ENCODE data around the gene UTP14C.
"Not testable (repeated sequence)": the region's sequence is repeated elsewhere in the genome, so short reads cannot be mapped to it uniquely, and the experiment has no call there.

The UTP14C gene

GRCh38 chr13:52051400-52051799 lies 26.9 kb downstream of the UTP14C start:
- DNase-seq, result no peak

GRCh38 chr13:52053460-52053859 lies 29.0 kb downstream of the UTP14C start:
- DNase-seq, result no peak

- not testable (repeated sequence) for DNase-seq
These were observed 36.6 kb downstream of the UTP14C start for GRCh38 chr13:52061064-52061463.

- DNase-seq, result no peak
These were observed 37.1 kb downstream of the UTP14C start for GRCh38 chr13:52061587-52061986.

GRCh38 chr13:52067237-52067636 lies 42.7 kb downstream of the UTP14C start:
- no peak for DNase-seq

GRCh38 chr13:52070929-52071523 lies 46.5 kb downstream of the UTP14C start:
- DNase-seq, result no peak

Measured in GDM1 (cell line).